HL-60 (cell line): ENCODE measurements around the gene ITGA7.

Experiments
- DNase-seq, 2 experiments: peaks; one replicate each; pipeline ENCODE4 v3.0.0-alpha.2; 2010 to 2020; ENCODE audit warnings: low read depth in 1 of 2, low spot score in 1 of 2
- H3K27ac ChIP-seq: fragments of 250-450 bp; sonication (Bioruptor Pico); replicated peaks from 2 replicates; pipeline ENCODE4 v1.5.1; 2020; ENCODE audit warnings: mild to moderate bottlenecking, moderate library complexity
- H3K27me3 ChIP-seq: fragments of 250-450 bp; sonication (Bioruptor Pico); 2 replicates; pipeline ENCODE4 v1.5.1; 2021; ENCODE audit warnings: mild to moderate bottlenecking, moderate library complexity; ENCODE audit not compliant: insufficient read depth, poor library complexity, severe bottlenecking
- H3K4me3 ChIP-seq: replicated peaks from 2 replicates; pipeline ENCODE4 v1.5.1; 2011; ENCODE audit warnings: mild to moderate bottlenecking, control low read depth, low read length; ENCODE audit not compliant: insufficient read depth
- GABPA ChIP-seq: IDR thresholded peaks from 2 replicates; pipeline ENCODE4 v1.6.1; 2012; ENCODE audit warnings: low read depth
- POLR2AphosphoS5 ChIP-seq: IDR thresholded peaks from 2 replicates; pipeline ENCODE4 v1.6.1; 2012; ENCODE audit warnings: low read depth
- SPI1 ChIP-seq: IDR thresholded peaks from 2 replicates; pipeline ENCODE4 v1.6.1; 2012; ENCODE audit warnings: low read depth, mild to moderate bottlenecking, borderline replicate concordance
- TF ChIP-seq, protein P1 (sequence below): IDR thresholded peaks from one replicate; pipeline ENCODE4 v1.5.1; 2011; ENCODE audit warnings: low read length, control low read depth, inconsistent platforms; ENCODE audit not compliant: insufficient read depth
- TF ChIP-seq, protein P2 (sequence below): IDR thresholded peaks from 2 replicates; pipeline ENCODE4 v1.6.1; 2012; ENCODE audit warnings: low read depth; ENCODE audit not compliant: insufficient replicate concordance

Gene ITGA7

DNA sequence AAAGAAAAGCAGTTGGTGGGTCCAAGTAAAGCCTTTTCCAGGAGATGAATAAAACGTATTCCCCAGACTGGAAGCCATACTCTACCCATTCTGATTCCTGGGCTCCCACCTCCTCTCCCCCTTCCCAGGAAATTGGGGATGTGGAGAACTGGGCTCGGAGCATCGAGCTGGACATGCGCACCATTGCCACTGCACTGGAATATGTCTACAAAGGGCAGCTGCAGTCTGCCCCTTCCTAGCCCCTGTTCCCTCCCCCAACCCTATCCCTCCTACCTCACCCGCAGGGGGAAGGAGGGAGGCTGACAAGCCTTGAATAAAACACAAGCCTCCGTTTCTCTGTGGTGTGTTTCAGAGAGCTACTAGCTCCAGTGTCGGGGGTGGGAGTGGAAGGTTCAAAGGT, 11.7 kb upstream of the ITGA7 start:
- no peak for DNase-seq
- Histone ChIP-seq H3K27me3 (no peaks in the 10 kb centered on the region), H3K27ac (no peak overlapping the region), H3K4me3 (no peak overlapping the region)
- TF ChIP-seq POLR2AphosphoS5 (no peak), GABPA (no peak), SPI1 (no peak)
- TF ChIP-seq, protein P1, sequence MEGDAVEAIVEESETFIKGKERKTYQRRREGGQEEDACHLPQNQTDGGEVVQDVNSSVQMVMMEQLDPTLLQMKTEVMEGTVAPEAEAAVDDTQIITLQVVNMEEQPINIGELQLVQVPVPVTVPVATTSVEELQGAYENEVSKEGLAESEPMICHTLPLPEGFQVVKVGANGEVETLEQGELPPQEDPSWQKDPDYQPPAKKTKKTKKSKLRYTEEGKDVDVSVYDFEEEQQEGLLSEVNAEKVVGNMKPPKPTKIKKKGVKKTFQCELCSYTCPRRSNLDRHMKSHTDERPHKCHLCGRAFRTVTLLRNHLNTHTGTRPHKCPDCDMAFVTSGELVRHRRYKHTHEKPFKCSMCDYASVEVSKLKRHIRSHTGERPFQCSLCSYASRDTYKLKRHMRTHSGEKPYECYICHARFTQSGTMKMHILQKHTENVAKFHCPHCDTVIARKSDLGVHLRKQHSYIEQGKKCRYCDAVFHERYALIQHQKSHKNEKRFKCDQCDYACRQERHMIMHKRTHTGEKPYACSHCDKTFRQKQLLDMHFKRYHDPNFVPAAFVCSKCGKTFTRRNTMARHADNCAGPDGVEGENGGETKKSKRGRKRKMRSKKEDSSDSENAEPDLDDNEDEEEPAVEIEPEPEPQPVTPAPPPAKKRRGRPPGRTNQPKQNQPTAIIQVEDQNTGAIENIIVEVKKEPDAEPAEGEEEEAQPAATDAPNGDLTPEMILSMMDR, result no peak
- TF ChIP-seq, protein P2, sequence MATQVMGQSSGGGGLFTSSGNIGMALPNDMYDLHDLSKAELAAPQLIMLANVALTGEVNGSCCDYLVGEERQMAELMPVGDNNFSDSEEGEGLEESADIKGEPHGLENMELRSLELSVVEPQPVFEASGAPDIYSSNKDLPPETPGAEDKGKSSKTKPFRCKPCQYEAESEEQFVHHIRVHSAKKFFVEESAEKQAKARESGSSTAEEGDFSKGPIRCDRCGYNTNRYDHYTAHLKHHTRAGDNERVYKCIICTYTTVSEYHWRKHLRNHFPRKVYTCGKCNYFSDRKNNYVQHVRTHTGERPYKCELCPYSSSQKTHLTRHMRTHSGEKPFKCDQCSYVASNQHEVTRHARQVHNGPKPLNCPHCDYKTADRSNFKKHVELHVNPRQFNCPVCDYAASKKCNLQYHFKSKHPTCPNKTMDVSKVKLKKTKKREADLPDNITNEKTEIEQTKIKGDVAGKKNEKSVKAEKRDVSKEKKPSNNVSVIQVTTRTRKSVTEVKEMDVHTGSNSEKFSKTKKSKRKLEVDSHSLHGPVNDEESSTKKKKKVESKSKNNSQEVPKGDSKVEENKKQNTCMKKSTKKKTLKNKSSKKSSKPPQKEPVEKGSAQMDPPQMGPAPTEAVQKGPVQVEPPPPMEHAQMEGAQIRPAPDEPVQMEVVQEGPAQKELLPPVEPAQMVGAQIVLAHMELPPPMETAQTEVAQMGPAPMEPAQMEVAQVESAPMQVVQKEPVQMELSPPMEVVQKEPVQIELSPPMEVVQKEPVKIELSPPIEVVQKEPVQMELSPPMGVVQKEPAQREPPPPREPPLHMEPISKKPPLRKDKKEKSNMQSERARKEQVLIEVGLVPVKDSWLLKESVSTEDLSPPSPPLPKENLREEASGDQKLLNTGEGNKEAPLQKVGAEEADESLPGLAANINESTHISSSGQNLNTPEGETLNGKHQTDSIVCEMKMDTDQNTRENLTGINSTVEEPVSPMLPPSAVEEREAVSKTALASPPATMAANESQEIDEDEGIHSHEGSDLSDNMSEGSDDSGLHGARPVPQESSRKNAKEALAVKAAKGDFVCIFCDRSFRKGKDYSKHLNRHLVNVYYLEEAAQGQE, result no peak

DNA sequence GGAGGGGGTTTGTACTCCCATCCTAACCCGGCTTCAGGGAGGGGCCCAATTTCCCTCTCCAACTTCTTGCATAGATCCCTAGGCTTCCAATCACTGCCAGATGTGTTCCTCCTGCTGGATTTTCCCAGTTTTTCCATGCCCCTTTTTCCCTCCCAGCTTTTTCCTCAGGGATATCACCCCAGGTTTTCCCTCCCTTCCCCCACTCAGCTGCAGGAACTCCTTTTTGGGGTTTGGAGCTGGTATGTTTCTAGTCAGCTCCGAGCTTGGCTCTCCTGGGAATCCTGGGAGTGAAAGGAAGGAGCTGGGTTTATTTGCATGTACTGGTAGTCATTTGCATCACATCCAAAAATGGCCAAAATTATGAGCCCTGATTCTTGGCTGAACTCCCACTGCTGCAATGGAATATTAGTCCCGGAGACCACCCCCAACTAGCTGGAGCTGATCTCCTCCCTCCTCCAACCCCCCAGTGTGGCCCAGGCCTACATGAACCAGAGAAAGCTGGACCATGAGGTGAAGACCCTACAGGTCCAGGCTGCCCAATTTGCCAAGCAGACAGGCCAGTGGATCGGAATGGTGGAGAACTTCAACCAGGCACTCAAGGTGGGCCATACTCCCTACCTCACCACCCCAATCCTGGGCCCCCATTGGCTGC, 11.0 kb upstream of the ITGA7 start:
- no peak overlapping the region for H3K4me3 ChIP-seq
- no peaks in the 10 kb centered on the region for H3K27me3 ChIP-seq
- no peak for DNase-seq
- TF ChIP-seq POLR2AphosphoS5, result no peak
- TF ChIP-seq, protein P1, result no peak
- TF ChIP-seq, protein P2, result no peak
- no peak for TF ChIP-seq GABPA
- TF ChIP-seq SPI1, result no peak
- H3K27ac ChIP-seq, result no peak overlapping the region

DNA sequence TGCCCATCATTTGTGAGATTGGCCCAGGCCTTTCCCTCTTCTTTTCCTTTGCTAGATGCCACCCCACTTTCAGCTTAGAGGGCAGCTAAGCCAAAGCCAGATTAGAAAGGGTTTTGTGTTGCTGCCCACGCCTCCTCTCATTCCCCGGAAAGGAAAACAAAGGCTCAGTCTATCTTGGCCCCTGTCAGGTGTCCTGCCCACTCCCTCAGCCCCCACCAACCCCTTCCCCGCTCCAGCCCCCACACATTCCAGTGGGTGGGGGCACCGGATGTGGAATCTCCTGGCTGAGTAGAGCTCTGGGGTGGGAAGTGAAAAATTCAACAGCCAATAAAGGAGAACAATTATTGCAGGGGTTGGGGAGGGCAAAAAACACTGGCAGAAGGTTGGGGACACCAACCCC, 10.3 kb upstream of the ITGA7 start:
- Histone ChIP-seq H3K4me3 (no peak overlapping the region), H3K27me3 (no peaks in the 10 kb centered on the region), H3K27ac (no peak overlapping the region)
- no peak for TF ChIP-seq GABPA
- no peak for TF ChIP-seq SPI1
- TF ChIP-seq POLR2AphosphoS5, result no peak
- TF ChIP-seq, protein P1, result no peak
- TF ChIP-seq, protein P2, result no peak
- no peak for DNase-seq
